OCI-LY7 (cell line): Measurements from ENCODE around the gene TMEM95.

Experiments used
- CTCF ChIP-seq: fragments of 200-600 bp; sonication (generic); conservative IDR thresholded peaks from 2 replicates; pipeline ENCODE4 v1.5.1; 2014; ENCODE audit warnings: mild to moderate bottlenecking, antibody characterized with exemption, low read length, moderate library complexity, mixed read lengths
- EZH2phosphoT487 ChIP-seq: fragments of 200-600 bp; sonication (generic); IDR thresholded peaks from 2 replicates; pipeline ENCODE4 v1.6.1; 2018; ENCODE audit warnings: low read depth, borderline replicate concordance, mild to moderate bottlenecking, mixed run types, antibody characterized with exemption, low read length, moderate library complexity, mixed read lengths

GRCh38 chr17:7370853-7371252 lies 15.9 kb downstream of the TMEM95 start:
- no peak for TF ChIP-seq CTCF
- TF ChIP-seq EZH2phosphoT487, result no peak
